GM19035 (cell line): ENCODE measurements around the gene LMTK2.

ENCODE experiments used
- ATAC-seq: cut with Tn5 transposase; IDR thresholded peaks from one replicate; pipeline ENCODE4 v1.9.1; 2021; ENCODE audit not compliant: unreplicated experiment

The LMTK2 gene

GRCh38 chr7:98233219-98234070 lies 126.8 kb downstream of the LMTK2 start:
- no peak for ATAC-seq

- no peak for ATAC-seq
Measured at GRCh38 chr7:98234429-98235147, 127.9 kb downstream of the LMTK2 start.

- ATAC-seq: no peak
Measured at GRCh38 chr7:98235901-98236300, 129.2 kb downstream of the LMTK2 start.

- no peak for ATAC-seq
Measured at GRCh38 chr7:98236355-98237185, 129.9 kb downstream of the LMTK2 start.

- ATAC-seq: no peak
Measured at GRCh38 chr7:98238076-98238475, 131.4 kb downstream of the LMTK2 start.

GRCh38 chr7:98238976-98239375 lies 132.3 kb downstream of the LMTK2 start:
- no peak for ATAC-seq

- peak; percentile 55 for ATAC-seq
Measured at GRCh38 chr7:98240961-98241673, 134.5 kb downstream of the LMTK2 start.

GRCh38 chr7:98241674-98242241 lies 135.1 kb downstream of the LMTK2 start:
- ATAC-seq: peak; percentile 24

GRCh38 chr7:98242342-98242741 lies 135.7 kb downstream of the LMTK2 start:
- ATAC-seq: no peak

- no peak for ATAC-seq
Measured at GRCh38 chr7:98242934-98243333, 136.3 kb downstream of the LMTK2 start.

- no peak for ATAC-seq
Measured at GRCh38 chr7:98244871-98245270, 138.2 kb downstream of the LMTK2 start.

GRCh38 chr7:98248156-98248555 lies 141.5 kb downstream of the LMTK2 start:
- no peak for ATAC-seq

GRCh38 chr7:98249106-98249505 lies 142.4 kb downstream of the LMTK2 start:
- no peak for ATAC-seq

- no peak for ATAC-seq
Measured at GRCh38 chr7:98250789-98251188, 144.1 kb downstream of the LMTK2 start.

GRCh38 chr7:98251231-98251600 lies 144.6 kb downstream of the LMTK2 start:
- ATAC-seq: peak; percentile 33

- peak; percentile 97 for ATAC-seq
Measured at GRCh38 chr7:98251601-98252424, 145.2 kb downstream of the LMTK2 start, which contains the start of gene TECPR1. Gene TECPR1 (minus strand): TSS chr7:98252232. CDS start chr7:98246146, 6,086 bp downstream.

- ATAC-seq: peak; percentile 32
Measured at GRCh38 chr7:98252425-98253054, 145.9 kb downstream of the LMTK2 start.

- no peak for ATAC-seq
Measured at GRCh38 chr7:98254516-98254915, 147.9 kb downstream of the LMTK2 start.
